ENCODE measurements around the gene SBF2.

GRCh38 chr11:10005955-10006525, 288.0 kb downstream of the SBF2 start:
- TF ChIP-seq CTCF (IDR thresholded peaks at IDR 0.05; ENCODE audit: low read depth, low read length): no peak
- TF ChIP-seq MAX (IDR thresholded peaks at IDR 0.05; ENCODE audit: low read depth, low read length): no peak
- no peak for TF ChIP-seq POLR2A (IDR thresholded peaks at IDR 0.05; ENCODE audit: extremely low read depth, insufficient read length)
- no peak for TF ChIP-seq MYC (IDR thresholded peaks at IDR 0.05; ENCODE audit: low read depth, low read length)
